HG02938 (cell line): ENCODE results near the gene TMOD1.

ENCODE experiments used
- ATAC-seq: cut with Tn5 transposase; IDR thresholded peaks from one replicate; pipeline ENCODE4 v1.9.1; 2021; ENCODE audit warnings: mild to moderate bottlenecking, moderate library complexity; ENCODE audit not compliant: unreplicated experiment

The TMOD1 gene

DNA sequence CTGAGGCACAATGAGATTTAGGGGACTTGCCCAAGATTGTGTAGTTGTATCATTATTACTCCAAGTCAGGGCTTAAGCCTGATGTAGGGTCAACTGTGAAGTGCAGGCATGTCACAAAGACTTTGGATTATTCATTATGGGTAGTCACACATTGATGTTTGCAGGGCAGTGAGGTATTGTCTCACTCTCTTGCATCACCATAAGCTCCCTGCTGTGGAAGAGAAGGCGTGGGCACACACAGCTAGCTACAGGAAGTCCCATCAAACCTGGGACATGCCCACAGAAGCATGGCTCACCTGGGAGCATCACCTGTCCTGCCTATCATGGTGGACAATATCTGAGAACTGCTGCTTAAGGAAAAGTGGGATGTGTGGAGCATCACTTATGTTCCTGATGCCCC, 42.1 kb downstream of the TMOD1 start:
- no peak for ATAC-seq

DNA sequence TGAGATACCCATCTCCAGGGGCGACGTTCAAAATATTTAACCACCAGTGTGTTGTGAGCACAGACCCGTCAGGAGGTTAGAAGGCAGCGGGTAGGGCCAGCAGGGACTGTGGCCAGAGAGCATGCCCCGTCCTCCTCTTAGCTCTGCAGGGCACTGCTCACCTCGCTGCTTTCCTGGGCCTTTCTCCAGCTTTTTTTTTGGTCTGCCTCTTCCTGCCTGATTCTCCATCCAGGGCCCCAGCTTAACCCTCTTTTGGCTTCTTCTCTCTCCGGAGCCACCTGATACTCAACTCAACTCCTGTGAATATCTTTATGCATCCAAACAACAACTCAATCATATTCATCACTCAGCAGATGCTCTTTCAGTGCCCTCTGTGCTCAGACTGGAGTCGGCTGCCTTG, 44.0 kb downstream of the TMOD1 start:
- ATAC-seq = no peak

DNA sequence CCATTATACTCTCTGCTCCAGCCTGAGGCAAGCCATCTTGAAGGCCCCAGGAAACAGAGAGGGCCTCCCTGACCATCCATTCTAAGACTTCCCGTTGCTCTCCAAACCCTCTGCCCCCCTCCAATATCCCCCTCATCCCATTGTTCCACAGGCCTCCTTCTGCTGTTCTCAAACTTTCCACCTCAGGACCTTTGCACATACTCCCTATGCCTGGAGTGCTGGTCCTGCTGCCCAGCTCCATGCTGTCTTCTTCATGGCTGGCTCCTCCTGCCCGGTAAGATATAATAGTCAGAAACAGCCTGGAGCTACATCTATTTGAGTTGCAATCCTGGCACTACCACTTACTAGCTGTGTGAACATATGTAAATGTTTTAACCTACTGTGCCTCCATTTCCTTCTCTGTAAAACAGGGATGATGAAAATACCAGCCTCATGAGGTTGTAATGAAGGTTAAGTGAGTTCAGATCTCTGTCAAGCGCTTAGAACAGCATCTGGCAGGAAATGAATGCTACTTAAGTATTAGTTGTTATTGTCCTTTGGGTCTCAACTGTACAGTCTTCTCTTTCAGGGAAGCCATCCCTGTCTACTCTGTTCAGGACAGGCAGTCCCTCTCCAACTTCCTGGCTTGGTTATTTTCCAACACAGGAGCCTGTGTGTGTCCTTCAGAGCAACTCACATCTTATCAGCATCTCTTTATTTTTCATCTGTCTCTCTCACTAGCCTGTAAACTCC, 45.8 kb downstream of the TMOD1 start:
- no peak for ATAC-seq

DNA sequence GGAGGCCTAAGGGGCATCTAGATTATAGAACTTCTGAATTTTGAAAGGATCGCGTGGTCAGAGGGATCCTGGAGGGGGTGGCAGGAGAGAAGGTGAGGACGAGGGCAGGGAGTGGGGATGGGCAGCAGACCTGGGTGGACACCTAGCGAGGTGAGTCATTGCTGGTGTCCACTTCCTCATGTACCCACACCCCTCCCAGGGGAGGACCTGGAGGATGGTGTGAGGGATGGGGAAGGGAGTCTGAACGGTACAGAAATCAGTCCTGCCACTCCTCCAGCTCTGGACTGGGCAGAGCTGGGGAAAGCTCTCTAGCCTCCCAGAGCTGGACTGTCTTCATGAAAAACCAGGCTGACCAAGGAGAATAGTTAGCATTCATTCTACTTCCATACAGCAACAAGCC, 46.9 kb downstream of the TMOD1 start:
- no peak for ATAC-seq

DNA sequence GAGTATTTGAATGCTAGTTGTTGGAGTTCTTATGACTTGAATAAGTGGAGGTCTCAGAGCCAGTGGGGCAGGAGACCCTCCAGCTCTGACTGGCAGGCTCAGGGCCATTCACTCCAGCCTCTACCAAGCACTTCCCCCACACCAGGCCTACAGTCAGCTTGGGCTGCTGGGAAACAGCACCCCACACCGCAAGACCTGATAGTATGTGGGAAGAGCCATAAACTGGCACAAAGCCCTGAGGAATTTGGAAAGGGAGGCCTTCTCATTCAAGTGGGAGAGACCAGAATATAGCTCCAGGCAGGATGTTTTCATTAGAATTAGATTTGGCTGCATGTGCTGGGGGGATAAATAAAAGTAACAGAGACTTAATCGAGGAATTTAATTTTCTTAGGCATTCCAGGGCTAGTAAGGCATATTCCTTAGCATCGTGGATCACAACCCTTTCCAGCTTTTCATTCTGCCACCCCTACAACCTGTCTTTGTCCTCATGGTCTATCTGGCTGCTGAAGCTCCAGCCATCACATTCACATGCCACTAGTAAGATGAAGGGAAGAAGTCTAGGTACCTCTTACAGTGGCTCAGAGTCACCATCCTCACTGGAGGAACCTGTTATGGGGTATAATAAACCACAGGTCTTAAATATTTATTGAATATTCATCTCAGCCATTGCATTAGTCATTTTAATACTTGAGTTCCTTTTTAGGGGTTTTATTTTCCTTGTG, 47.5 kb downstream of the TMOD1 start:
- ATAC-seq = no peak

DNA sequence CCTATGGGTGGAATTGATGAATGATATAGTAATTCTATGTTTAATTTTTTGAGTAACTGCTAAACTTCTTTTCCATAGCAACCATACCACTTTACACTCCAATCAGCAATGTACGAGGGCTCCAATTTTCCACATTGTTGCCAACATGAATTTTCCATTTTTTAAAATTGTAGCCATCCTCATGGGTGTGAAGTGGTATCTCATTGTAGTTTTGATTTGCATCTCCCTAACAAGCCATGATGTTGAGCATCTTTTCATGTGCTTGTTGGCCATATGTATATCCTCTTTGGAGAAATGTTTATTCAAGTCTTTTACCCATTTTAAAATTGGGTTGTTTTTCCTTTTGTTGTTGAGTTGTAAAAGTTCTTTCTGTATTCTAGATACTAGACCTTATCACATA, 48.9 kb downstream of the TMOD1 start:
- no peak for ATAC-seq

DNA sequence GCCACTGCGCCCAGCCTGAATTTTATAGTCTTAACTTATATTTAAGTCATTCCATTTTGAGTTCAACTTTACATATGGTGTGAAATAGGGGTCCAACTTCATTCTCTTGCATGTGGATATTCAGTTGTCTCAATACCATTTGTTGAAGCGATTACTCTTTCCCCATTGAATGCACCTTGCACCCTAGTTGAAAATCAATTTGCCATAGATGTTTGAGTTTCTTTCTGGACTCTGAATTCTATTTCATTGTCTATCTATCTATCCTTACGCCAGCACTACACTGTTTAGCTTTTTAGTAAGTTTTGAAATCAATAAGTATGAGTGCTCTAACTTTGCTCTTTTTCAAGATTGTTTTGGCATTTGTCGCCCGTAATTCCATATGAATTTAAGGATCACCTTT, 49.8 kb downstream of the TMOD1 start:
- ATAC-seq = no peak

DNA sequence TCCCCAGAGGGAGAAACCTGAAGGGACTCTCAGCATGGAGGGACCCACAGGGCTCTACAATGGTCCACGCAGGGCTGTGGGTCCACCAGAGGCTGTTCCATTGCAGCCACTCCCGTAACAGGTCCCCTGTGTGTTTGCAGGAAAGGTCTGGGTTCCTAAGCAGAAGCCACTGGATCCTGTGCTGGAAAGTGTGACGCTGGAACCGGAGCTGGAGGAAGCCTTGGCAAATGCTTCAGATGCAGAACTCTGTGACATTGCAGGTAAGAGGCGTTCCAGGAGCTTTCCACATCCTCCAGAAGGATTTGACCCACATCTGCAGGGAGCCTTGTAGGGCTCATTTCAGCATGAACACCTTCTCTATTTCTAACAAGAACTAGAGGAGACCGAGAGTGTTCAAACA, 51.7 kb downstream of the TMOD1 start:
- no peak for ATAC-seq

DNA sequence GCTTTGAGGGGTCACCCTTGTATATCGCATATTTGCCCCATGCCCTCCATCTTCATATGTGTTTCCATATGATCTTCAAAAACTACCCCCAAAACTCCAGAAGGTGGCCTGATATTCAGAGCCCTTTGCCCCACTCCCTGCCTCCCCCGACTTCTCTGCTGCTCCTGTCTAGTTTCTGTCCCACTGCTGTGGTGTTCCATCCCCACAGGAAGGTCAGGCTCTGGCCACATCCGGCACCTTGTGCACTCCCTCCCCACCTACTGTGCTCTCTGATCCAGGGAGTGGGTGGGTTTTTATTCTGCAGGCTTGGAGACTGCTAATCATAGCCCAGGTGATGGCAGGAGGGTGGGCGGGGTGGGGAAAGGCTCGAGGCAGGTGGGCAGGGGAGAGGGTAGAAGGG, 52.4 kb downstream of the TMOD1 start:
- ATAC-seq = no peak

DNA sequence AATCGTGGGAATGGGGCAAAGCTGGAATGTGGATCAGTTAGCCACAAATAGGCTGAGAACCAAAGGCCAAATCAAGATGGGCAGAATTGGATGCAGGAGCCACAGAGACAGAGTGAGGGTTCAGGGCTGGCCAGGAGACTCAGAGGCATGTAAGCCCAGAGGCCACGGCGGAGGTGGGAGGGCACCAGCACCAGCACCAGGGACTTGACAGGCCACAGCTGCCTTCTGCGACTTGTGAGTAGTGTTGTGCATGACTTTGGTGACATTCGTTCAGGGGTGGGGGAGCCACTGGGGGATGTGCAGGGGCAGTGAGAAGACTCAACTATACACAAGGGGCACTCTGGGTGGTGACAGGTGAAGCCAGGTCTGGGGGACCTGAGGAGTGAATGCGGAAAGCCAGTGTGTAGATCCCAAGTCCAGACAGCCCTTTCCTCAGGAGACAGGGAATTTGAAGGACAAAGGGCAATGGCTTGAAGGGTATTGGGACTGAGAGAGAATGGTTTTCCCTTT, 53.2 kb downstream of the TMOD1 start:
- ATAC-seq = no peak

DNA sequence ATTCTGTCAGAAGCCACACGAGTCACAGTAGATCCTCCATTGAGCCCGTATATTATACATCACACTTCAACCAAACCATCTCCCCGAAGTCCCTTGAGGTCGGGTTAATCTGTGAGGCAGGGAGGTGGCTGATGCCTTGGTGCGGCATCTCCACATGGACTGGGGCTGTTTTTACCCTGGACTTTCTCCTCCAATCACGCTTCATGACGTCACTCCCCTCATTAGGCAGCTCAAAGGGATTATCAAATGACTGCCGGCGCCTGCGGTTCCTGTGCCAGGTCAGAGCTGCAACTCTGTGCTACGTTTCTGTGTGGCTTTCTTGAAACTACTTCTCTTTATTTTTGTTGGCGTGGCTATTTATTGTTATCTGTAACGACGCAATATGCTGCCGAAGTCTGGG, 53.7 kb downstream of the TMOD1 start:
- no peak for ATAC-seq

DNA sequence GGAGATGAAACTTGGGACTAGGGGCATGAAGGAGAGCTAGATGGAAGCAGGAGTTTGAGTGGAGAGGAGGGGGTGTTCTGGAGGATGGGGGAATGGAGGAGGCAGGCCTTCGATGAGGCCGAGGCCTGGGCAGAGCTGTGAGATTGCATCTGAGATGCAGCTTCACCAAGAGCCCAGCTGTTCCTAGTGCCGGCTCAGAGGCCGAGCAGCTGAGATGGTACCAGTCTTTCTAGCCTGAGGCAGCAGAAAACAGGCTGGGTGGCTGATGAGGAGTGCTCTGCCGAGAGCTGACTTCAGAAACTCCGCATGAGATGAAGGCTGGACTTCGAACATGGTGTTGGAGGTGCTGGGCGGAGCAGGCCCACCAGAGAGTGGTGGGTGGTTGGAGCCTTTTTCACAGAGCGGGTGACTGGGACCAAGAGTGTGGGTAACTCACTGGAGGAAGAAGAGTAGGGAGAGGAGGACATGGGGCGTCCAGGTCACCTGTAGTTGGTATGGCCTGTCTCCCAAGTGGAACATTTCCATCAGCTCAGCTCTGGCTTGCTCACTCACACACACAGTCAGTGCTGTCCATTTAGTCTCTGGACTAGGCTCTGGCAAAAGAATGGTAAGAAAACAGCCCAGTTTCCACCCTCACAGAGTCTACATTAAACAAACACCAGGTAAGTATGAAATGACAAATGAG, 54.7 kb downstream of the TMOD1 start:
- no peak for ATAC-seq

DNA sequence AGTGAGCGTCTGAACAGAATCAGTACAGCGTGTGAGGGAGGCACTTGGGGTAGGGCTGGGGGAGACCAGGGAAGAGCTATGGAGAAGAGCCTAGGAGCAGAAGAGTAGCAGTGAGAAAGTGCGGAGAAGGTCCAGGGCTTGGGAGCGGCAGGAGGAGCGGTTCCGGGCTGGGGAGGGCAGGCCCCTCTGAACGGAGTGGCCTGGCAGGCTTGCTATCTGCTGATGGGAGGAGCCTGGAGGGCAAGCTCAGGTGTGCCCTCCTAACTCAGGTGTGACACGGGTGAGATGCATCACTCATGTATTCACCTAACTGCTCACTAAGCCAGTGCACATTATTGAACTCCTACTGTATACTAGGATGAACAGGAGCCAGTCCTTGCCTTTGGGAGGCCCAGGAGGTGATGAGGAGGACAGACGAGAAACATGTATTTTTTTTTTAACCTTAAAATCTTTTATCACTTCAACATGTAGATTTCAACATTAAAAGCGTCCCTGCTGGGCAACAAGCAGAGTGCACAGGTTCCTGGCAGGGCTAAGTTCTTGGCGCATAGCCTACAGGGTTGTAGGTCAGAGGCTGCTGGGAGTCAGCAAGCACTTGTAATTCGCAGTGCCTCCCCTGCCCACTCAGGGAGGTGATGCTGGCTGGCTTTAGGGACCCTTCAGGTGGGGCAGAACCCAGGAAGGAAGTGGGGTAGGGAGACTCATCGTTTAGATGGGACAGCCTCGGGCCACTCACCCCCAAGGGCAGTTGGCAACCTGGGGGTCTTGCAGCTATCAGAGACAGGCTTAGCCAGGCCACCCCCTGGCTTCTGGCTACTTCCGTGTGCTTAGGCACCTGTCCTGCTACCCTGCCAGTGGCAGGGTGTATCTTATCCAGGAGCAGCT, 55.5 kb downstream of the TMOD1 start:
- ATAC-seq = no peak

DNA sequence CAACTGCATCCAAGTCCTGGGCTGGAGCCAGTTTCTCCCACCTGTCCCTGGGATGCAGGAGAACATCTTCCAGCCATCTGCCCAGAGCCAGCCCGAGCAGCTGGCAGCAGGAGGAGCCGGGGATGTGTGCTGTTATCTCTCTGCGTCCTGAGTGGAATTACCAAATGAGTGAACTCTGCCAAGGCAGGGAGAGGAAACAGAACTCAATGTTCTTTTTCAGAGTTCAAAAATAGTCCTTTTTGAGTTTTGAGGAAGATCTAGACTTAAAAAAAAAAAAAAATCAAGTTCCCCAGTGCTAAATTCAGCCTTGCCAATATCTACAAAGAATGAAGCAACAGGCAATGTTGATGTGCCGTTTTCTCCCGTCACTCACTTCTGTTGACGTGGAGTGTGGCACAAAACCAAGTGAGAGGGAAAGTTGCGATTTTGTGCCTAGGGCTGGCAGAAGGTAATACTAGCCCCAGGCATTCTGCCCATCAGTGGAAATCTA, 56.2 kb downstream of the TMOD1 start:
- ATAC-seq = no peak

DNA sequence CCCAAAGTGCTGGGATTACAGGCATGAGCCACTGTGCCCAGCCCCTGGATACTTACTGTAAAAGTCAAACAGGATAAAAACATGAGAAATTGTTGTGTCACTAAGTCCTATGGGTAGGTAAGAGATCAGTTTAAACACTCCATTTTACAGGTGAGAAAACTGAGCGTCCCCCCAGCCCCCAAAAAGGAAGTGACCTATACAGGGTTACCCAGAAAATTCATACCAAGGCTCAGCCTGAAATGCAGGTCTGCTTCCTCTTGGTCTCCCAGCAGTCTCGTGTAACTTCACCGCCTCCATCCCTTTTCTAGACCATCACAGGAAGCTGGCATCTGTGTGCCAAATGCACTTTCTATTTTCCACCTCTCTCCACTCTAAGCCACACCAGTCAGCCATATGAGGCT, 57.2 kb downstream of the TMOD1 start:
- no peak for ATAC-seq

DNA sequence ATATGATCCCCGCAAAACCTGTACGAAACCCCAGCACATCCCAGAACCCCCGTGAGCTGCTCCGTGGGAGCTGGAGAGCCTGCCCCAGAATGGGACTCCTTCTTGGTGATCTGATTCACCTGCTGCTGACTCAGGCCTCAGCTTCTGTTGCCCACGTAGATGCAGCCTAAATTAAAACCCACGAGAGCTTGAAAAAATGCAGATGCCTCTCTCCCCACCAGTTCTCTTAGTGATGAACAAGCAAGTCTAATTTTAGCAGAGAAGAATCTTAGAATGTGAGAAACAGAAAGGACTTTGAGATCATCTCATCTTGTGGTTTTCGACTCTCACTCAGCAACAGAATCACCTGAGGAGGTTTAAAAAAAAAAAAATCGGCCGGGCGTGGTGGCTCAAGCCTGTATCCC, 57.6 kb downstream of the TMOD1 start:
- ATAC-seq = no peak

DNA sequence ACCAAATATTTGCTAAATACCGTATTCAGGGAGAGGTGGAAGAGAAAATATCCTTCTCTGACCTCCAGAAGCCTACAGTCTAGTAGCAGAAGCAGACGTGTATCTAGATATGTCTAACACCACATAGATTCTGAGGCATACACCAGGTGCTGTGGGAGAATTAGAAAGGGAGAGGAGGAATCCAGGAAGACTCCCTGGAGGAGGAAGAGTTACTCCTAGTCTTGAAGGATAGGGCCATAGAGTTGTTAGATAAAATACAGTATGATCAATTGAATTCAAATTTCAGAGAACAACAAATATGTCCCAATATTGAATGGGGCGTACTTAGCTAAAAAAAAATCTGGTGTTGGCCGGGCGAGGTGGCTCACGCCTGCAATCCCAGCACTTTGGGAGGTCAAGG, 58.7 kb downstream of the TMOD1 start:
- ATAC-seq = no peak

DNA sequence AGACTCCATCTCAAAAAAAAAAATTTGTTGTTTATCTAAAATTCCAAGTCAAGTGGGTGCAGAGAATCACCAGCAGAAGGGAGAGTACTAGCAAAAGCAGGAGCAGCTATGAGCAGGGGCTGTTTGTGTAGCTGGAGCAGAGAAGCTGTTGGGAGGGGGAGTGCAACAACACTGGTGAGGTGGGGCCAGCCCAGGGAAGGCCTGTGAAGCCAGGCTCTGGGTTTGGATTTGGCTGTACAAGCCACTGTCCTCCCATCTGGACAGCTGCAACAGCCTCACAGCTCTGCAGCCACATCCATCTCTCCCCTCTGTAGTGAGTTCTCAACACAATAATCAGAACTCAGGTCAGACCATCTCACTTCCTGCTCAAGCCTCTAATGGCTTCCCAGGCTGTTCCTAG, 59.4 kb downstream of the TMOD1 start:
- no peak for ATAC-seq

DNA sequence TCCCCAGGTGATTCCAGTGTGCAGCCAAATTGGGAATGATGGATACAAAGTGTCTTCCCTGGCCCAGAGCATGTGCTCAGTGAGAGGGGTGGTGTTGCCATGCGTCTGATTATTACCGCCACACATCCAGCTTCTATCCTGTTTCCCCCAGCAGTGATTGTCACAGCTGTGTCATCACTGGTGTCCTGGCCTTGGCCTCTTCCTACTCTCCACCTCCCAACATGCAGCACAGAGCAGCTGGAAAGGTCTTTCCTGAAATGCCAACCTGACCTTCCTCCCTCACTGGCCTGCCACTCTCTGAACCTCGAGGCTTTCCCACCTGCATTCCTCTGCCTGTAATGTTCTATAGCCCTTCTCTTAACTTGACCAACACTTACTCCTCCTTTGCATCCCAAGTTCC, 60.0 kb downstream of the TMOD1 start:
- ATAC-seq = no peak

DNA sequence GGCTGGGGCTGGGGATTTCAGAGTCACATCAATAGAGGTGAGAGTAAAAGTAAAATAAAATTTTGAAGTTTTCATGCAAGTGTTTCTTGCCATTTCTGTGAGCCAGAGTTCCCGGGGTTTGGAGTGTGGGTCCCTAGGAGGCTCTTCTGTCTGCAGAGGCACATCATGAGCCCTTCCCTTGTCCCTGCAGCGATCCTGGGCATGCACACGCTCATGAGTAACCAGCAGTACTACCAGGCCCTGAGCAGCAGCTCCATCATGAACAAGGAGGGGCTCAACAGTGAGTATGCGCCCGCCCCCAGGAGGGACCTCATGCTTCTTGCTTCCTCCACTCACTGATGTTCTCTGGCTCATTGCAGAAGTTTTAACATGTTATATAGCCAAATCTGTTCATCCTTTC, 61.1 kb downstream of the TMOD1 start:
- no peak for ATAC-seq
